CD4-positive, alpha-beta T cell (primary cell): ENCODE data around the gene ANKS3. TPM values are rescaled to one million over a fixed set of nuclear protein-coding genes. Genes with fewer than 3 reads are reported as not detected.

Experiments
- ATAC-seq: fragments of 200-7000 bp; cut with Tn5 transposase; one replicate; pipeline ENCODE4 v1.10.0; 2022; ENCODE audit warnings: mild to moderate bottlenecking; ENCODE audit not compliant: poor library complexity
- CTCF ChIA-PET: fragments of 350-600 bp; sonication (Branson Sonifier 250); formaldehyde crosslinking; loops from one replicate; lab custom pipeline; 2021; ENCODE audit warnings: antibody characterized with exemption, inconsistent platforms; lab: Charles Lee
- POLR2A ChIA-PET: fragments of 350-600 bp; sonication (Branson Sonifier 250); formaldehyde crosslinking; loops from one replicate; lab custom pipeline; 2021; ENCODE audit warnings: antibody characterized with exemption, inconsistent platforms; lab: Charles Lee
- DNase-seq, 14 experiments: peaks; one replicate each; pipeline ENCODE4 v3.0.0-alpha.2; 2013 to 2020; ENCODE audit warnings: mixed read lengths in 2 of 14
- H3K27ac ChIP-seq, 2 donors: one replicate each; pipeline versions ENCODE4 v1.5.1 to v1.7.0; 2013; ENCODE audit warnings: low read length in 2 of 2, low read depth in 1 of 2, mild to moderate bottlenecking in 1 of 2
- H3K27me3 ChIP-seq, 2 experiments: 1 replicate in 1 of 2; 2 replicates in 1 of 2; pipeline versions ENCODE4 v1.6.1 to v1.7.0; 2013; ENCODE audit warnings: low read length in 2 of 2, control low read depth in 1 of 2, mild to moderate bottlenecking in 1 of 2, moderate library complexity in 1 of 2; ENCODE audit not compliant: insufficient read depth in 2 of 2, control insufficient read depth in 1 of 2
- H3K36me3 ChIP-seq: one replicate; pipeline ENCODE4 v1.6.1; 2013; ENCODE audit warnings: low read length, control low read depth; ENCODE audit not compliant: insufficient read depth
- H3K4me1 ChIP-seq: one replicate; pipeline ENCODE4 v1.6.1; 2013; ENCODE audit warnings: low read length, control low read depth; ENCODE audit not compliant: insufficient read depth
- H3K4me3 ChIP-seq: one replicate; pipeline ENCODE4 v1.5.1; 2013; ENCODE audit warnings: mild to moderate bottlenecking, low read length, moderate library complexity
- H3K9me3 ChIP-seq, 2 experiments: 1 replicate in 1 of 2; 2 replicates in 1 of 2; pipeline versions ENCODE4 v1.6.1 to v1.7.0; 2013; ENCODE audit warnings: low read length in 2 of 2, mild to moderate bottlenecking in 2 of 2, control low read depth in 1 of 2, moderate library complexity in 1 of 2; ENCODE audit not compliant: control insufficient read depth in 1 of 2, insufficient read depth in 1 of 2
- H3K27ac Mint-ChIP-seq: one replicate; pipeline ENCODE4 v1.8.0; 2020; ENCODE audit warnings: mixed read lengths
- H3K27me3 Mint-ChIP-seq: one replicate; pipeline ENCODE4 v1.8.0; 2021; ENCODE audit warnings: mixed read lengths
- H3K36me3 Mint-ChIP-seq: one replicate; pipeline ENCODE4 v1.8.0; 2021; ENCODE audit warnings: low read depth, mixed read lengths
- H3K4me1 Mint-ChIP-seq: one replicate; pipeline ENCODE4 v1.8.0; 2021; ENCODE audit warnings: low read depth, mixed read lengths
- H3K4me3 Mint-ChIP-seq: one replicate; pipeline ENCODE4 v1.8.0; 2020; ENCODE audit warnings: mild to moderate bottlenecking, mixed read lengths
- H3K9me3 Mint-ChIP-seq: one replicate; pipeline ENCODE4 v1.8.0; 2020; ENCODE audit warnings: mixed read lengths
- CTCF ChIP-seq: fragments of 200-600 bp; IDR thresholded peaks from one replicate; pipeline ENCODE4 v1.8.0; 2022; ENCODE audit warnings: antibody characterized with exemption, mild to moderate bottlenecking
- intact Hi-C, 2 experiments: fragments of 100-400 bp; cut with DNase I in 1 of 2; cut with micrococcal nuclease in 1 of 2; formaldehyde crosslinking; loops; one replicate each; pipeline versions ENCODE4 v1.15.1 to v1.9.0; 2023 to 2025; cut with DNase I, micrococcal nuclease
- total RNA-seq, 174 experiments: library from RNA in 2 of 174; stranded (reverse) in 2 of 174; gene quantifications; one replicate each; pipeline ENCODE4 v1.2.3 and lab custom pipeline; 2021 to 2026

The ANKS3 gene
- total RNA-seq, 2 experiments from 2014 or later = 13.5 TPM

GRCh38 chr16:4728676-4729075 lies 5.4 kb downstream of the ANKS3 start:
- H3K9me3 ChIP-seq = no peaks in the 10 kb centered on the region
- Mint-ChIP-seq H3K27me3 (no peaks in the 10 kb centered on the region), H3K9me3 (no peaks in the 10 kb centered on the region), H3K36me3 (peaks cover 52% of the 10 kb centered on the region), H3K4me1 (peaks cover 16% of the 10 kb centered on the region), H3K27ac (no peak overlapping the region), H3K4me3 (no peak overlapping the region)
- ChIA-PET CTCF (no interaction called here), POLR2A (no interaction called here)
- H3K27ac ChIP-seq = no peak overlapping the region
- no peaks in the 10 kb centered on the region for H3K27me3 ChIP-seq
- H3K36me3 ChIP-seq = peaks cover 41% of the 10 kb centered on the region
- ATAC-seq (no peak), DNase-seq (no peak)
- no peak for TF ChIP-seq CTCF
- peaks cover 6% of the 10 kb centered on the region for H3K4me1 ChIP-seq
- H3K4me3 ChIP-seq = no peak overlapping the region
- intact Hi-C loops = no loop called here

- DNase-seq = no peak
- CTCF ChIA-PET = no interaction called here
- H3K9me3 Mint-ChIP-seq = no peaks in the 10 kb centered on the region
- no peak for TF ChIP-seq CTCF
- ATAC-seq = no peak
- Histone ChIP-seq H3K9me3 (no peaks in the 10 kb centered on the region), H3K4me1 (no peaks in the 10 kb centered on the region), H3K36me3 (peaks cover 51% of the 10 kb centered on the region), H3K27ac (no peak overlapping the region), H3K27me3 (no peaks in the 10 kb centered on the region), H3K4me3 (no peak overlapping the region)
- intact Hi-C loops = no loop called here
- no peak overlapping the region for H3K27ac Mint-ChIP-seq
- peaks cover under 1% of the 10 kb centered on the region for H3K4me1 Mint-ChIP-seq
- H3K27me3 Mint-ChIP-seq = no peaks in the 10 kb centered on the region
- H3K4me3 Mint-ChIP-seq = no peak overlapping the region
- H3K36me3 Mint-ChIP-seq = peaks cover 60% of the 10 kb centered on the region
- POLR2A ChIA-PET = no interaction called here
These were observed 7.5 kb downstream of the ANKS3 start for GRCh38 chr16:4726616-4727015.

GRCh38 chr16:4724661-4725270 lies 9.3 kb downstream of the ANKS3 start:
- Mint-ChIP-seq H3K4me3 (no peak overlapping the region), H3K9me3 (no peaks in the 10 kb centered on the region), H3K27ac (no peak overlapping the region), H3K36me3 (peaks cover 50% of the 10 kb centered on the region), H3K27me3 (no peaks in the 10 kb centered on the region), H3K4me1 (no peaks in the 10 kb centered on the region)
- Histone ChIP-seq H3K9me3 (no peaks in the 10 kb centered on the region), H3K27ac (no peak overlapping the region), H3K36me3 (peaks cover 47% of the 10 kb centered on the region), H3K4me1 (no peaks in the 10 kb centered on the region), H3K4me3 (no peak overlapping the region), H3K27me3 (no peaks in the 10 kb centered on the region)
- ChIA-PET CTCF (no interaction called here), POLR2A (interaction anchor here (1.2 kb wide), 1 partner anchor 9 kb away, joined by 3 read pairs; the partner anchor contains the start of genes ANKS3 and DNAAF8)
- TF ChIP-seq CTCF = no peak
- DNase-seq (no peak), ATAC-seq (no peak)
- intact Hi-C loops = no loop called here
